ENCODE results near the gene ABTB1.

ABTB1 gene

GRCh38 chr3:127672429-127673190 is at the start of gene ABTB1:
Gene ABTB1 (plus strand): TSS chr3:127672952. CDS start chr3:127673026, 74 bp downstream.
- peak; percentile 79 for DNase-seq (ENCODE audit: low read depth)

DNA sequence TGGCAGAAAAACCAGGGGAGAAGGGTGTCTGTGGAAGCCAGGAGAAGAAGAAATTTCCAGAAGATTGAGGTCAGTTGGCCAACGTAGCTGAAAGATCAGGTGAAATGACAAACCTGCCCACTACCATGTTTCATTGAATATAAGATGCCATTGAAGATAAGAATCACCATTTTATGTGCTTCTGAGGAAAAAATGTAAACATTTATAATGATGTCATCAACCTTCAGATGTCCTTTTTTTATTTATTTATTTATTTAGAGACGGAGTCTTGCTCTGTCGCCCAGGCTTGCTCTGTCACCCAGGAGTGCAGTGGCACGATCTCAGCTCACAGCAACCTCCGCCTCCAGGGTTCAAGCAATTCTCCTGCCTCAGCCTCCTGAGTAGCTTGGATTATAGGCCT is 48.7 kb upstream of the ABTB1 start:
- no peak for DNase-seq (ENCODE audit: low read depth)

DNA sequence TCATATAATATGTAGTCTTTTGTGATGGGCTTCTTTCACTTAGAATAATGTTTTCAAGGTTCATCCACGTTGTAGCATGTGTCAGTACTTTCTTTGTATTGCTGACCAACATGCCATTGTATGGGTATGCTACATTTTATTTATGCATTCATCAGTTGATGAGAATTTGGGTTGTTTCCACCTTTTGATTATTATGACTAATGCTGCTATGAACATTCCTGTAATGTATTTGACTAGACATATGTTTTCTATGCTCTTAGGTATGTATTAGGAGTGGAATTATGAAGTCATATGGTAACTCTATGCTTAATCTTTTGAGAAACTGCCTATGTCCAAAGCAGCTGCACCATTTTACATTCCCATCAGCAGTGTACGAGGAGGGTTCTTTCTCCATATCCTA is 46.9 kb upstream of the ABTB1 start:
- DNase-seq (ENCODE audit: low read depth) = no peak

DNA sequence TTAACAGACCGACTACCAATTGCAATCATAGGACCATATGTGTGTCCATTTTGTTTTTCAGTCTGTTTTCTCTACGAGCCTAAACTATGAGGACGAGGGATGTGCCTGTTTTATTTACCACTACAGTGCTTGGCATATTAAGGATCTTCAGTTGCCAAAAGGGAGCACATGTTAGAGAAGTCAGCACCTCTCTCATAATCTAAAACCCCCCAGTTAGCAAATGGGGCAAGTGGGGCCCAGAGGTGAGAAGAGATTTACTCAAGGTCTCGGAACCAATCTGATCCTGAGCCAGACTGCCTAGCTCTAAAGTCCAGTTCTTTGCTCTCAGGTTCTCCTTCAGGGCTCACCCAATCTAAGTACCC is 44.3 kb upstream of the ABTB1 start:
- no peak for DNase-seq (ENCODE audit: low read depth)

- DNase-seq (ENCODE audit: low read depth) = peak; percentile 7
Observed at GRCh38 chr3:127628788-127629466, 43.8 kb upstream of the ABTB1 start, which contains the start of gene PODXL2. Gene PODXL2 (plus strand): TSS chr3:127629185. CDS start chr3:127629220, 35 bp downstream.

- peak; percentile 28 for DNase-seq (ENCODE audit: low read depth)
Observed at GRCh38 chr3:127629467-127630403, 43.0 kb upstream of the ABTB1 start.

DNA sequence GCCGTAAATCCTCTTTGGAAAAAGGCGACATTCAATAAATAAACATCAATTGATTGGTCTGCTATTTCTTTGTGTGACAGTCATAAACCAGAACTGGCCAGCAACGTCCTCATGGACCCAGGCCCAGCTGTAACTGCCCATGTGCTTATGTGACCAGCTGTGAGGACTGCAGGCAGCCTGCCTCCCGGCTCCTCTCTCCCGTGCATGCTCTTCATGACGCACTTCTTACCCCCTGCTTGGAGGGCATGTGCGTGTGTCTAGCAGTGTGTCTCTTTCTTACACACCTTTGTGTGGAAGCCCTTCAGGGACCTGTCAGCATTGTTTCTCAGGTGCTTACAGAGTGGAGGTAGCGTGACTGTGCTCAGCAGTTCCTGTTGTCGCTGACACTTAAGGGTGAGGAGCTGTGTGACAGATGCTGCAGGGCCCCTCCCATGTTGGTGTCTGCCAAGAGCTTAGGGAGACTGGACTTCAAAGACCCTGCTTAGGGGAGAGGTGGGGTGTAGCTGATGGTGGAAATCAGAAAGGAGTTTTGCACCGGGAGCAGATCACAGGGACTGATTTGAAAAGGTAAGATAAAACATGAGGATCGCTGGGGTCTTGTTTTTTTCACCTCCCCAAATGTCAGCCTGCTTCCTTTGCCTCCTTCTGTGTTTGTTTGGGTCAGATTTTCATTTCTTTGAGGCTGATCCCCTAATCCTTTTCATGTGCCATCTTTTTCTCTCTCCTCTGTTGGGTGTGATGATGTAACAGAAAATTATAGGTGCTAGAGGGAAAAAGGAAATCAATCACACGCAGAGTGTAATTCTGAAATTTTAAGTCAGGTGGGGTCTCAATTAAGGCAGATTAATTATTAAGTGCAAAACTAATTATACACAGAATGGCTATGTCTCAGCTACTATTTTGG is 41.7 kb upstream of the ABTB1 start:
- DNase-seq (ENCODE audit: low read depth) = no peak

DNA sequence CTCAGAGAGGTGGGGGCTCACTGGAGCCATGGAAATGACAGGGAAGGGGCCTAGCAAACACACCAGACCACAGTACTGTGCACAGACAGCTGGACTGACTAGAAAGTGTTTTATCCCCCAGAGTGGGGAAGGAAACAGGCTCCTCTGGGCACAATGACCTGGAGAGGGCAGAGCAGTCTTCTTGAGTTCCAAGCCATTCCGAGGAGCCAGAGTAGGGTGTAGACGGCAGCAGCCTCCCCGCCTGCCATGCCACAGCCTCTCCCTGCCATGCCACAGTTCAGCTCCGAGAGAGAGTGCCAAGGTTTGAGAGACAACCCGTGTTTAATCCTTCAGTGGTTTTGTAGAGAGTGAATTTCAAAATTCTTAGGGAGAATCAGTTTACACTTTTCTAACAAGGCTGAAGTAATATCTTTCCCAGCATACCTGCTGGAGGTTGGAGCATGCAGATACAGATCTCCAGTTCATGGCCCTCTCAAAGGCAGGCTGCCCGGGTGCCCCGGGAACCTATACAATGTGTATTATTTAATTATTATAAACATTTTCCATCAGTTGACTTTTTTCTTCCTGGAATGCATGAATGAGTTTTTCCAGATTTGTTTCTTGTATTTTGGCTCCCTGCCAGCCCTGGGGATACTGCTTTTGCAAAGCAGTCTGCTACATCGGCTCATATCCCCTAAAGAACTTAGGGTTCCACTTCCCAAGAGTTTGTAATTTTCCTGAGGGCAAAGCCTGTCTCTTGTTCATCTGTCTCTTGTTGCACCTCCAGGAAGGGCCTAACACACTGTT is 40.5 kb upstream of the ABTB1 start:
- DNase-seq (ENCODE audit: low read depth) = no peak

DNA sequence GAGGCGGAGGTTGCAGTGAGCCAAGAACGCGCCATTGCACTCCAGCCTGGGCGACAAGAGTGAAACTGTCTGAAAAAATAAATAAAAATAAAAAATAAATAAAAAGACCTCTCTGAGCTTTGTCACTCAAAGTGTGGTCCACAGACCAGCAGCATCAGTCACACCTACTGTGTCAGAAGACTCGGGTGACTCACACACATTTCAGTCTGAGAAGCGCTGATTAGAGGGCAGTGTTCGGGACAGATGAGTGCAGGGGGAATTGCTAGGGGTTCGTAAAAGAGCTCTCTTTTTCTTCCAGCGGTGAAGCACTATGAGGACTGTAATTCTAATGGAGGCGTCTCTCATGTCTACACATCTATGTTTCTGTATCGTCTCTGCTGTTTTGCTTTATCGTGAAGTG is 38.1 kb upstream of the ABTB1 start:
- no peak for DNase-seq (ENCODE audit: low read depth)

DNA sequence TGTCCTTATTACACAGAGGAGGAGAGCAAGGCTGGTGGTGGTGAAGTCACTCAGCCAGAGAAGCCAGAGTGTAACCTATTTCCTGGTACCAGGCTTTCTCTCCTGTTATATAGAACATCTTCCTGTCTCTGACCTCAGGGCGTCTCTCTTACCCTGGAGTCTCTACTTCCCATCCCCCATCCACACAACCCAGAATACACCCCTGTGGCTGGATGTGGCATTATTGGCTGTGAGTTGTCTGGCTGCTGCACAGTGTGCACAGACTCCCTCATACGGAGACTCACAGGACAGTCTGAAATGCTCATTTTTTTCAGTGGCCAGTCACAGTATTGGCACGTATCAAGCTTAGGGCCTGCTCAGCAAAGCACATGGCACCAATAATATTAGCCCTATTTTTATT is 35.2 kb upstream of the ABTB1 start:
- DNase-seq (ENCODE audit: low read depth) = no peak

DNA sequence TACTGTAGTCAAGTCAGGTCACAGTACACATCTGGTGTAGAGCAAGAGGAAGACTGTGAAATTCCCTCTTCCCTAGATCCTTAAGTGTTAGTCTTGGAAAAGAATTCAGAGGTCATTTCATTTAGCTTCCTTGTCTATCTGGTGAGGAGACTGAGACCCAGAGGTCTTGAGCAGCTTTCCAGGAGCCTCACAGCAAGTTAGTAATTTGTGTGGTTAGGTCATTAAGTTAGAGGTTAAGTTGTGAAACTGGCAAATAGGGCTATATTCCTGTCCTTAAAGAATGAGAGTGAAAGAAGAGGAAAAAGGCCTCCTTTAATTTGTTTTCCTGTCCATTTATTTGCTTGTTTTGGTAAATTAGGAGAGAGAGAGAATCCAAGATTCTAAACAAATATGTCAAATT is 34.8 kb upstream of the ABTB1 start:
- no peak for DNase-seq (ENCODE audit: low read depth)

DNA sequence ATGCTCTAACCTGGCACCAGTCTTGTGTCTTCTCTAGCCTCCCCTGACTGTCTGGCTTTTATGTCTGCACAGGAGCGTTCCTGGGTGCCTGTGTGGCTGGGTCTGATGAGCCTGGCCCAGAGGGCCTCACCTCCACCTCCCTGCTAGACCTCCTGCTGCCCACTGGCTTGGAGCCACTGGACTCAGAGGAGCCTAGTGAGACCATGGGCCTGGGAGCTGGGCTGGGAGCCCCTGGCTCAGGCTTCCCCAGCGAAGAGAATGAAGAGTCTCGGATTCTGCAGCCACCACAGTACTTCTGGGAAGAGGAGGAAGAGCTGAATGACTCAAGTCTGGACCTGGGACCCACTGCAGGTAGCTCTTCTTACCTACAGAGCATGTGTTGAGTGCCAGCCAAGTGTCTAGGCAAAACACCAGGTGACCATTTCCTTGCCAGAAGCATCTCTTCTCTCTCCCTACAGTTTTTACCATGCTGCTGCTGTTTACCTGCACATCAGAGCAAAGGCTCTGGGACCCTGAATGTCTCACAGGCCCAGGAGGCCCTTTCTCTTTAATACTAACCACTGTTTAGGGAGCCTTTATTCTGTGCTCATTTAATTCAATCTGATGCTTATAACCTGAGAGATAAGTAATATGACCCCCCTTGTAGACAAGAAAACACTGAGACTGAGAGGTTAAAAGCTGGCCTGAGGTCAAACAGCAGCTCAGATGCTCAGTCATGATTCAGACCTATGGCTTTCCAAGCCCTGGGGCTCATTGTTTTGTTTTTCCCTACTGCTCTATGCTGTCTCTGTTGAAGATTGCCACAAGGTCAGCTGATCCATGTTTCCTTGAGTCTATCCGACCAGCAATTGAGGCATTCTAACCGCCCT is 33.3 kb upstream of the ABTB1 start:
- DNase-seq (ENCODE audit: low read depth) = no peak

GRCh38 chr3:127640042-127640355 is 32.8 kb upstream of the ABTB1 start:
- DNase-seq (ENCODE audit: low read depth) = no peak

- no peak for DNase-seq (ENCODE audit: low read depth)
Observed at GRCh38 chr3:127644641-127645370, 27.9 kb upstream of the ABTB1 start.

DNA sequence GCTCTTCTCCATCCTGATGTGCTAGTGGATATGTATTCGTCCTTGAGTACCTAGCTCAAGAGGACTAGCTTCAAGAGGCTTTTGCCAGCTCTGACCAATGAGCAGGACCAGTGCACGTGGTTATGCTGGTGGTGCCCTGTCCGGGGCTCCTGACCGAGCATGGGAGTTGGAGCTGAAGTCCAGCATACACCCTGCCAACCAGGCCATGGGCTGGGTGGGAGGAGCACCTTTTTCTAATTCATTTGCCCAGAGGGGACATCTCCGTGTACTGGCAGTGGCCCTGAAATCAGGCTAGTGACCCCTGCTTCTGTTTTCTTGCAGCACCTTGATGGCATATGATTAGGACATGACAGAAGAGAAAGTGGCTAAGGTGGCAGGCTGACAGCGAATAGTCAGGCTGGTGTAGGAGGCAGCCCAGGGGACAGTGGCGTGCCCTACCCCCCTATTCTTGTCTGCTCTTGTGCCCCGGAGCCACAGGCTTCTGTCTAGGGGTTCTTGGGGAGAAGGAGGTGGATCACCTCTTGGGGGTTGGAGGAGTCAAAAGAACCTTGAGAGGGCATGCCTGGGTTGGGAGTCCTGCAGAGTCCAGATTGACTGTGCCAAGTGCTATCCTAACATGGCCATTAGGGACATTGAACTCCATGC is 27.3 kb upstream of the ABTB1 start:
- DNase-seq (ENCODE audit: low read depth) = no peak

GRCh38 chr3:127646501-127647046 is 26.2 kb upstream of the ABTB1 start:
- no peak for DNase-seq (ENCODE audit: low read depth)

DNA sequence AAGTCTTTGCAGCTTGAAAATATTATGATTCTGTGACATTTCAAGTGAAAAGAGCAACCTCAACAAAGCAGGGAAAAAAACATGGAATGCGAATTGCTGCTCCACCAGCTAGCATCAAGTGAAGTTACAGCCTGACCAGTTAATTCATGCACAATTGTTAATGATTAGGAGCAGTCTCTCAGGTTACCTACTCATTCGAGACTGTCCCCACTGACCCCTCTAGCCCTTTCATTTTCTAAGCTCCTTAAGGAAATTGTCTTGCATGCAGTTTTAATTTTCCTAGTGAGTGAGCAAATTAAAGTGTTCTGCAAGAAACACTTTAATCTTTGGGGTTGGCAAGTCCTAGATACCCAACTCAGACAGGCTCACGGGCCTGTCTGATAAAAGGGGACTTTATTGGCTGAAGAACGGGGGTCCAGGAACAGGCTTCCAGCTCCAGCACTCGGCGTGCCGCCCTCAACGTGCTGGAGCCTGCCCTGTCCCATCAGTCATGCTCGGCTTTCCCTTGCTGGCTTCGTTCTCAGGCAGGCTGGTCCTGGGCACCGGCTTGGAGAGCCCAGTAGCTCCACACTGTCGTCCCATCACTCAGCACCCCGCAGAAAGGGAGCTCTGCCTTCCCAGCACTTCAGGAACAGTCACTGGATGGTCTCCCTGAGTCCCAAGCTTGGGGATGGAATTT is 25.4 kb upstream of the ABTB1 start:
- no peak for DNase-seq (ENCODE audit: low read depth)

- no peak for DNase-seq (ENCODE audit: low read depth)
Observed at GRCh38 chr3:127647845-127648204, 24.9 kb upstream of the ABTB1 start.
